Activated naive CD4-positive, alpha-beta T cell (primary cell): ENCODE measurements around the gene GPR55.

Experiments used
- DNase-seq, 4 experiments: peaks; one replicate each; lab custom pipeline; 2025; lab: John Stamatoyannopoulos, UW

The GPR55 gene

DNA sequence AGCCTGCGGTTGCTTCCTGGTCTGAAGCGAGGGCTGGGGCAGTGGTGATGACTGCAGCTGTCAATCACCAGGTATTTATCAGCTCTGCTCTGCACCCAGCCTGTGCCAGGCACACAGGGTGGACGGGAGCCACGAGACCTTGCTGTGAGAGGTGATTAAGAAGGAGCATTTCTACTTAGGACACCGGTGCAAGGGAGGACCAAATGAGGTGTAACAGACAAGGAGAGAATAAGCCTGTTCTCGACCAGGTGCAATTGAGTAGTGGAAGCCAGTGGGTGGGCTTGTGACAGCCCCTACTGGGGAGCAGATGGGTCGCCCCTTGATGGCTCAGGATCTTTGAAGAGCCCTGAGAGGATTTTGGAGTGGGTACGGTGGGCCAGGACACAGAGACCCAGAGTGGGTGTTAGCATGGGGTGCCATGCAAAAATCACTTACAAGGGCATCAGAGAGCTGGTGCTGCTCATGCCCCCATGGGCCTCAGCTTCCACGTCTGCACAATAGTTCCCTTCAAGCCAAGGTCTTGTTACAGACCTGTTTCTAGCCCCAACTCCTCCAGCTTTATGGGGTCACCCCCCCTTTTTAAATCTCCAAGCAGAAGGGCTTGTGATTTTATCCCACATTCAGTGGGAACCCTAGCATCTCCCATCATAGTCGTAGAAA is 24.6 kb downstream of the GPR55 start:
- DNase-seq, result no peak

DNA sequence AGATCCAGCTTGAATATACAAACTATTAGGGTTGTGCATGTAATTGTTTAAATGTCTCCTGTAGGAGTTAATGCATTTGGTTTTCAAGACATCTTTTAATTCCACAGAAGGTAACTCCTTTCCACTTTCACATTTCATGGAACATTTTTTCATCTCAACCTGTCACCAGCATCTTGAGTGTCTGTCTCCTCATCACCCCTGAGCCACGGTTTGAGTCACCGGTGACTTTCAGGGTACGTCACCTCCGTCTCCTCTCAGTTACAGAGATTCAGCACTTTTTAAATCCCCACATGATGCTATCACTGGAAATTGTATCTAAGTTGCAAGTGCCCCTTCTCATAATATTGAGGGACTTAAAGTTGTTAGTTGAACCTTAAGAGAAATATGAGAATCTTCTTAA is 25.3 kb downstream of the GPR55 start:
- no peak for DNase-seq

GRCh38 chr2:230899287-230899686 is 25.8 kb downstream of the GPR55 start:
- no peak for DNase-seq

GRCh38 chr2:230898713-230899091 is 26.3 kb downstream of the GPR55 start:
- DNase-seq, result no peak

GRCh38 chr2:230898016-230898712 is 26.9 kb downstream of the GPR55 start:
- no peak for DNase-seq

DNA sequence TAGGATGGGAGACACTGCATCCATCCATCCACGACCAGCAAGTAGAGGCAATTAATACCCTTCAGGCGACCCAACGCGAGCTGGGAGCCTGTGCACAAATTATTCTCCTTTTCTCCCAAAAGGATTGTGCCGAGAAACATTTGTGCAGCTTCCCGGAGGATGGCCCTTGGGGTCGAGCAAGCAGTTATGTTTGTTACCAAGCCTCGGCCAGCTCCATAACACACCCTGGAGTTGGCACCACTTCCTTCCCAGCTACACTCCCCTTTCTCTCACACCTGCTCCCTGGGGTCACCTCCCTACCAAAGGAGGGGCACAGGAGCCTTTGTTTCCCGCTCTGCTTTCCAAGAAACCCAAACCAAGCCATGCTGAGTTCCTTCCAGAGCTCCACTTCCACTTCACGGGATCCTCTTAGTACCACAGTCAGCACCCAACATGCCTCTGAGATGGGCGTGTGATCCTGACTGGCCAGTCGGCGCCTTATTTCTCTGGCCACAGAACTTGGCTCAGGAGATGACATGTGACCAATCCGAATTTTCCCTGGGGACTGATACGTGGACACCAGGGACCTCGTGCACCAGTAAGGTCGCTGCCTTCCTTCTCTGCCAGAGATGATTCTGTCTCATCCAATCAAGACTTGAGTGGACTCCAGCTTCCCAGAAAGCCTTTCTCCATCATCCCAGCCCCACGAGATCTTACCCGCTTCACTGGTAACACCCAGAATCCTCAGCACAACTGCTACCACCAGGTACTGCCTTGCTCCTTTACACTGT is 28.5 kb downstream of the GPR55 start:
- DNase-seq, result no peak

DNA sequence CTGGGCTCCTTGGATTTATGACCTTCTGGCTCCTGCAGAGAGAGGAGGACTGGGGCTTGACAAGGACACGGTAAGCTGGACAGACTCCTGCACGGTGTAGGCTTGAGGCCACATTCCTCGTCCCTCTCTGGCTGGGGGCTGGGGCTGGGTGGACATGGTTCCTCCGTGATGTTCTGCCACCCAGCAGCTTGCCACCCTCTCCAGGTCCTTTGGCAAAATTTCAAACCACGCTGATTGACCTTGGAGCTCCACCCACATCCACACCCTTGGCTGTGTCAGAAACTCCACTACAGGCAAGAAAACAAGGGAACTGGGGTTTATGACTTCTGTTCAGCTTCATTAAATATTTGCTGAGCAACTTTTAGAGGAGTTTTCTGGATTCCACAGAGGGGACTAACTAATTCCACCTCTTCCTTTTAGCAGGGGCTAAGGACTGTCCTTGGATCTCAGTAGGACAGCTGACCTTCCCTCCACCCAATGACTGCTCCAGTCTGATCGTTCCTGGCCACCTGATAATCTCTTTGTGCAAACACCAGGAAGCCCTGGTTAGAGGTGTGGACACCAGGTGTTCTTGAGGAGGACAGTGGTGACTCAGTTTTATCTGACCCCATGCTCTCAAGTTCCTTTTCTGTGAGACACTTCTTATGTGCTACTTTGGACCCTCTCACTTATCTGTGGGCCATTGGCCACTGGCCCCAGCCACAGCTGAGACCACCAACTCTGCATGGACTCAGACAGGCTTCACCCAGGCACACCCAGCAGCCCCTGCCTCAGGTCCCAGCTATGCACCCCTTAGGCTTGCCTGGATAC is 29.3 kb downstream of the GPR55 start:
- DNase-seq, result no peak

GRCh38 chr2:230893841-230894781 is 30.9 kb downstream of the GPR55 start:
- no peak for DNase-seq

DNA sequence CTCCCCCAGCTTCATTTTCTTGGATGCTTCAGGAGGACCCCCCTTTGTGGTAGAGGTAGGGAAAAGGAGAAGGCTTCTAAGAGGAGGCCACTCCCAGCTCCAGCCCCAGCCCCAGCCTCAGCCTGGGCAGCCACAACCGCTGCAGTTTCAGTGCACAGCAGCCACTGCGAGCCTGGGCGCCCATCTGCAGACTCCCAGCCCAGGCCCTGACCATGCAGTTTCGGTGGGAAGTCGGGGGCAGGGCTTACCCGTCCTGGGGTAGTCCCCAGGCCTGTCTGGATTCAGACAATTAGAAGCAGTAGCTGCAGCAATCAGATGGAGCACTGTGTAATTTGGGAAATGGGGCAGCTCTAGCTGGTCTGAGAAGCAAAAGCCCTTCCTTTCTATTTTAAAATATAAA is 31.7 kb downstream of the GPR55 start:
- DNase-seq, result no peak

- DNase-seq, result no peak
Observed at GRCh38 chr2:230891509-230891908, 33.5 kb downstream of the GPR55 start.

GRCh38 chr2:230891064-230891463 is 34.0 kb downstream of the GPR55 start:
- DNase-seq, result no peak

- DNase-seq, result no peak
Observed at GRCh38 chr2:230890646-230891045, 34.4 kb downstream of the GPR55 start.

- no peak for DNase-seq
Observed at GRCh38 chr2:230889911-230890601, 35.0 kb downstream of the GPR55 start.

- DNase-seq, result no peak
Observed at GRCh38 chr2:230888824-230889400, 36.1 kb downstream of the GPR55 start.

DNA sequence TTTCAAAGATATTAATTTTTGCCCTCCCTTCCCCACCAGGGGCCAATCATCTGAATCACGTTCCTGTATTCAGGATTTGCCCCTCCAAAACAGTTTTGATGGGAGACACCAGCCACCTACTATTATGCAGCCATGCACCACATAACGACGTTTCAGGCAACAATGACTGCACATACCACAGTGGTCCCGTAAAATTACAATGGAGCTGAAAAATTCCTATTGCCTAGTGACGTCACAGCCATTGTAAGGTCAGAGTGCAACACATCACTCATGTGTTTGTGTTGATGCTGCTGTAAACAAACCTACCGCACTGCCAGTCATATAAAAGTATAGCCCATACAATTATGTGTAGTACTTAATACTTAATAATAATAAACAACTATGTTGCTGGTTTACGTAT is 37.7 kb downstream of the GPR55 start:
- no peak for DNase-seq

DNA sequence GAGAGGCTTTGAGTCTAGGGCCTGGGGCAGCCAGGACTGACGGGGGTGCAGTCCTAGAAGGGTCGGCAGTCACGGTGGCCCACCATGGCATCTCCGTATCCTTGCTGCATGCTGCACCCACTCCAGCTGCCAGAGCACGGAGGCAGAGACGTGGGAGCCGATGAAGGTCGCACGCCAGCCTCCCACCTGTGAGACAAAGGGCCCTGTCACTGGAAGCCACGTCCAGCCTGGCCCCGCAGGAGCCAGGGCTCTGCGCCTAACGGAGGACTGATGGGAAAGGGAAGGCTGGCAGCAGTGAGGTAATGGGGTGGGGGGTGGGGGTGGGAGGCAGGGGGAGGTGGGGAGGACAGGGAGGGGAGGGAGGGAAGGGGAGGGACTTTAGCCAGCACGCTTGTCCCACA is 38.4 kb downstream of the GPR55 start:
- DNase-seq, result no peak

DNA sequence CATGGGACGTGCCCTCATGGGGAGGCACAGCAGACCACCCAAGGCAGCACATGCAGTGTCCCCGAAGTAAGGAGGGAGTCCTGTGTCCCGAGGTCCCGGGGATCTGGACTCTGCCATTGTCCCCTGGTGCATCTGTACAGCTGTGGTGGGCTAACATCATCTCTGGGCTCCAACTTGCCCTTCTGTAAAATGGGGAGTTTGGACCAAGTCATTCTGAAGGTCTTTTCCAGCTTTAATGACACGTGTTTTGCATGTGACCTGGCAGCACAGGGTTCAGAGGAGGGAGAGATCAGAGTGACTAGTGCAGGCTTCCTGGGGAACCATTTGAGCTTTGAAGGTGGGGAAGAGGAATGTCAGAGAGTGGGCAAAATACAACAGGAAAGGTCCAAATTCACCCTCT is 38.8 kb downstream of the GPR55 start:
- no peak for DNase-seq

- no peak for DNase-seq
Observed at GRCh38 chr2:230885463-230886130, 39.4 kb downstream of the GPR55 start.

DNA sequence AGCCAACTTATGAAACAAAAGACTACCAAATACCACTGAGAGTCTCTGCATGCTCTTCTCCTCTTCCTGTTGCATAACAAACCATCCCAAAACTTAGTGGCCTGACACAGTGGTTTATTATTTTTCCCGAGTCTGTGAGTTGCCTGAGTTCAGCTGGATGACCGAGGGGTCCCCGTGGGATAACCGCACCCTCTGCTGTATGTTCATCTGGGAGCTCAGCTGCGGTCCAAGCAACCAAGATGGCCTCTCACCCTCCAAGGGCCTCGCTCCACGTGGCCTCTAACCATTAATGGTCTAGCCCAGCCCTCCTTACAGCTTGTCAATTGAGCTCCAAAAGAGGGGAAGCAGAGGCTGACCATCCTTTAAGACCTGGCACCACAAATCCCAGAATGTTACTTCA is 43.2 kb downstream of the GPR55 start:
- no peak for DNase-seq

- DNase-seq, result no peak
Observed at GRCh38 chr2:230879891-230880290, 45.2 kb downstream of the GPR55 start.
